Adrenal gland (tissue), 12 donors: ENCODE data around the gene LRRC8E. TPM values are rescaled to one million over a fixed set of nuclear protein-coding genes. Genes with fewer than 3 reads are reported as not detected.

ENCODE experiments used
- DNase-seq, 7 donors: peaks; one replicate each; pipeline ENCODE4 v3.0.0-alpha.2; 2019 to 2020
- H3K27ac ChIP-seq, 5 donors: fragments of 200-600 bp; sonication (generic) in 4 of 5; 1 replicate in 3 of 5; 2 replicates in 2 of 5; pipeline versions ENCODE4 v1.5.1 to v1.8.0; 2016 to 2020; ENCODE audit warnings: mild to moderate bottlenecking in 1 of 5
- H3K27me3 ChIP-seq: fragments of 200-600 bp; 2 replicates; pipeline ENCODE4 v1.8.0; 2021
- H3K36me3 ChIP-seq, 2 donors: fragments of 200-600 bp; replicated peaks in 1 of 2; 1 replicate in 1 of 2; 2 replicates in 1 of 2; pipeline versions ENCODE4 v1.5.1 to v1.8.0; 2018 to 2022
- H3K4me1 ChIP-seq, 2 donors: fragments of 200-600 bp; replicated peaks in 1 of 2; 1 replicate in 1 of 2; 2 replicates in 1 of 2; pipeline versions ENCODE4 v1.5.1 to v1.8.0; 2018 to 2021
- H3K4me3 ChIP-seq, 4 donors: fragments of 200-600 bp; sonication (generic) in 3 of 4; one replicate each; pipeline ENCODE4 v1.5.1; 2016 to 2018
- H3K9me3 ChIP-seq, 3 donors: fragments of 200-600 bp; sonication (generic) in 1 of 3; replicated peaks in 1 of 3; 1 replicate in 2 of 3; 2 replicates in 1 of 3; pipeline versions ENCODE4 v1.5.1 to v1.8.0; 2016 to 2021
- POLR2A ChIP-seq, 2 donors: fragments of 450-650 bp; IDR thresholded peaks; one replicate each; pipeline ENCODE4 v1.6.1; 2017; ENCODE audit warnings: antibody characterized with exemption in 2 of 2, mild to moderate bottlenecking in 2 of 2, moderate library complexity in 1 of 2
- WGBS, 4 donors: extraction: QIAGEN DNeasy Blood & Tissue Kit in 2 of 4; methylation state at CpG; one replicate each; pipeline versions ENCODE4 v1.1.5 to v1.1.7; 2013 to 2017; 5-methylcytosine and 5-hydroxymethylcytosine counted together
- intact Hi-C, 2 donors: fragments of 100-400 bp; cut with DNase I; formaldehyde crosslinking; loops; one replicate each; pipeline versions ENCODE4 v1.14.1 to v1.15.0; 2022 to 2023
- polyA plus RNA-seq, 3 donors: library from polyadenylated mRNA; stranded (reverse); fragments of 200-250 nt in 2 of 3; fragments of 350-450 nt in 1 of 3; fragmentation: Illumina TruSeq in 1 of 3; extraction: RNeasy Lipid Tissue Mini Kit (QIAGEN cat#74804) in 1 of 3; gene quantifications; one replicate each; pipeline ENCODE4 v1.2.3, GENCODE V29; 2013 to 2014
- total RNA-seq, 9 donors: library from RNA; depleted of rRNA in 4 of 9; stranded (reverse); fragments of >200 nt in 4 of 9; fragments of 120-200 nt in 1 of 9; fragmentation: NEBNext Ultra II Directional in 1 of 9; extraction: Animal tissue kit (Norgen Biotek cat#: 25700) in 1 of 9; gene quantifications; one replicate each; pipeline versions ENCODE4 v1.1.0 to v1.2.4, GENCODE V29; 2013 to 2023
- TF ChIP-seq, protein P1 (sequence below), 6 experiments: fragments of 450-650 bp in 4 of 6; fragments of 200-600 bp in 2 of 6; sonication (generic) in 1 of 6; IDR thresholded peaks; 1 replicate in 5 of 6; 2 replicates in 1 of 6; pipeline versions ENCODE4 v1.5.1 to v1.8.0; 2016 to 2021; ENCODE audit warnings: antibody characterized with exemption in 6 of 6, mild to moderate bottlenecking in 2 of 6, moderate library complexity in 1 of 6
- donor health status: healthy with polysubstance abuse.
- donor health status: Bipolar disorder and iron deficiency.
- donor health status: DM: yes; HTN: yes; CAD: no.
- donor health status: DM: no; HTN: no; CAD: no.
- donor health status: DM: no; HTN: no; CAD: no.
- donor health status: DM: yes; HTN: yes; CAD: no.

The LRRC8E gene
- total and polyA plus RNA-seq, 12 donors, result 0.67 to 22.9 (median 11.2) TPM

DNA sequence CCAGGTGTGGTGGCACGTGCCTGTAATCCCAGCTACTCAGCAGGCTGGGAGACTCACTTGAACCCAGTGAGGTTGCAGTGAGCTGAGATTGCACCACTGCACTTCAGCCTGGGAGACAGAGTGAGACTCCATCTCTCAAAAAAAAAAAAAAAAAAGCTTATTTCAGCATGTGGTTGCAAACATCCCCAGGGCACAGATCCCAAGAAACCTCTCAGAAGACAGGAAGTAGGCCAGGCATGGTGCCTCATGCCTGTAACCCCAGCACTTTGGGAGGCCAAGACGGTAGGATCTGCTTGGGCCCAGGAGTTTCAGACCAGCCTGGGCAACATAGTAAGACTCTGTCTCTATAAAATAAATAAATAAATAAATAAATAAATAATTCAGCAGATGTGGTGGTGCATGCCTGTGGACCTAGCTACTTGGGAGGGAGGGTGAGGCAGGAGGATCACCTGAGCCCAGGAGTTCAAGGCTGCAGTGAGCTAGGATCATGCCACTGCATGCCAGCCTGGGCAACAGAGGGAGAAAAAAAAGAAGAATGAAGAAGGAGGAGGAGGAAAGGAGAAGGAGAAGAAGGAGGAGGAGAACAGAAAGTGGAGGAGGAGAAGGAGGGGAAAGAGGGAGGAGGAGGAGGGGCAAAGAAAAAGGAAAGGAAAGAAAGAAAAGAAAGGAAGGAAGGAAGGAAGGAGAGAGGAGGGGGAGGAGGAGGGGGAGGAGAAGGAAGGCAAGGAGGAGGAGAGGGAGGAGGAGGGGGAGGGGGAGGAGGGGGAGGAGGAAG lies 4.3 kb upstream of the LRRC8E start:
- Histone ChIP-seq H3K36me3 (no peaks in the 10 kb centered on the region), H3K4me3 (no peak overlapping the region), H3K27ac (no peak overlapping the region), H3K27me3 (no peaks in the 10 kb centered on the region), H3K9me3 (no peaks in the 10 kb centered on the region), H3K4me1 (peaks cover 0 to 4% of the 10 kb centered on the region in 2 donors)
- TF ChIP-seq, protein P1, sequence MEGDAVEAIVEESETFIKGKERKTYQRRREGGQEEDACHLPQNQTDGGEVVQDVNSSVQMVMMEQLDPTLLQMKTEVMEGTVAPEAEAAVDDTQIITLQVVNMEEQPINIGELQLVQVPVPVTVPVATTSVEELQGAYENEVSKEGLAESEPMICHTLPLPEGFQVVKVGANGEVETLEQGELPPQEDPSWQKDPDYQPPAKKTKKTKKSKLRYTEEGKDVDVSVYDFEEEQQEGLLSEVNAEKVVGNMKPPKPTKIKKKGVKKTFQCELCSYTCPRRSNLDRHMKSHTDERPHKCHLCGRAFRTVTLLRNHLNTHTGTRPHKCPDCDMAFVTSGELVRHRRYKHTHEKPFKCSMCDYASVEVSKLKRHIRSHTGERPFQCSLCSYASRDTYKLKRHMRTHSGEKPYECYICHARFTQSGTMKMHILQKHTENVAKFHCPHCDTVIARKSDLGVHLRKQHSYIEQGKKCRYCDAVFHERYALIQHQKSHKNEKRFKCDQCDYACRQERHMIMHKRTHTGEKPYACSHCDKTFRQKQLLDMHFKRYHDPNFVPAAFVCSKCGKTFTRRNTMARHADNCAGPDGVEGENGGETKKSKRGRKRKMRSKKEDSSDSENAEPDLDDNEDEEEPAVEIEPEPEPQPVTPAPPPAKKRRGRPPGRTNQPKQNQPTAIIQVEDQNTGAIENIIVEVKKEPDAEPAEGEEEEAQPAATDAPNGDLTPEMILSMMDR (IDR thresholded peaks at IDR 0.05), result no peak
- no peak for TF ChIP-seq POLR2A (IDR thresholded peaks at IDR 0.05)
- no peak for DNase-seq
- intact Hi-C loops, result no loop called here
- WGBS, 4 donors, result 75 to 95% (median 83%) methylated on average over 2 of the region's 2 CpGs

DNA sequence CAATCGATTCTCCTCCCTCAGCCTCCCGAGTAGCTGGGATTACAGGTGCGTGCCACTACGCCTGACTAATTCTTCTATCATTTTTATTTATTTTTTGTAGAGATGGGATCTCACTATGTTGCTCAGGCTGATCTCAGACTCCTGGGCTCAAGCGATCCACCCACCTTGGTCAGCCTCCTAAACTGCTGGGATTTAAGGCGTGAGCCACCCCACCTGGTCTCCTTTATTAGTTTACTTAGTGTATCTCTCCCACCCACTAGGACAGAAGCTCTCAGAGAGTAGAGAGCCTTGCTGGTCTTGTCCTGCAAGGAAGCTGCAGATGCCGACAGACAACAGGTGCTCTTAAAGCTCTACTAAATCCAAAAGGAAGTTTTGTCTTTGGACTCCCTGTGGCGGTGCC lies 2.5 kb upstream of the LRRC8E start:
- DNase-seq, result no peak
- H3K4me1 ChIP-seq, result peaks cover 0 to 4% of the 10 kb centered on the region in 2 donors
- no peaks in the 10 kb centered on the region for H3K9me3 ChIP-seq
- 81 to 93% (median 90%) methylated on average over 8 of the region's 8 CpGs for WGBS, 4 donors
- H3K27me3 ChIP-seq, result no peaks in the 10 kb centered on the region
- TF ChIP-seq, protein P1 (IDR thresholded peaks at IDR 0.05), result no peak
- TF ChIP-seq POLR2A (IDR thresholded peaks at IDR 0.05), result no peak
- no peak overlapping the region for H3K27ac ChIP-seq
- no peaks in the 10 kb centered on the region for H3K36me3 ChIP-seq
- H3K4me3 ChIP-seq, result no peak overlapping the region
- intact Hi-C loops, result no loop called here

DNA sequence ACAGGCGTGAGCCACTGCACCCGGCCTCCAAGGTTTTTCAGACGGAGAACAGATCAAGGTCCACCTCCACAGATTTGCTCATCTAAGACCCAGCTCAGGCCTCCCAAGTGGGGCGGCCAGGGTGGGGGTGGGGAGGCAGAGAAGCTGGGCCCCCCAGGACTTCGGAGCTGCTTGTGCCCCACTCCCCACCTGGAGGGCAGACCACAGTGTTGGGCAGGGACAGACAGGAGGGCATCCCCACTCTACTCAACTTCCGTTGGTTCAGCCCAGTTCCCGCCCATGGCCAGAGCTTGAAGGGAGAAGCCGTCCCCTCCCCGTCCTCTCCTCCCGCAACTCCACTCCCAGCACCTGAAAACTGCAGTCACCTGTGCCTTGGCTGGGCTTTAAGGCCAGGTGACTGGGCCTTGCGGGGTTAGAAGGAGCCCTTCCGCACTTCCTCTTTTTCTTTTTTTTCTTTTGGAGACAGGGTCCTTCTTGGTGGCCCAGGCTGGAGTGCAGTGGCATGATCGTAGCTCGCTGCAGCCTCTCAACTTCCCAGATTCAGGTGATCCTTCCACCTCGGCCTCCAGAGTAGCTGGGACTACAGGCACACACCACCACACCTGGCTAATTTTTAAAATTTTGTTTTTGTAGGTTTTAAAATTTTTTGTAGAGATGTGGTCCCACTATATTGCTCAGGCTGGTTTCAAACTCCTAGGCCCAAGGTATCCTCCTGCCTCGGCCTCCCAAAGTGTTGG lies 734 bp upstream of the LRRC8E start:
- intact Hi-C loops, result no loop called here

DNA sequence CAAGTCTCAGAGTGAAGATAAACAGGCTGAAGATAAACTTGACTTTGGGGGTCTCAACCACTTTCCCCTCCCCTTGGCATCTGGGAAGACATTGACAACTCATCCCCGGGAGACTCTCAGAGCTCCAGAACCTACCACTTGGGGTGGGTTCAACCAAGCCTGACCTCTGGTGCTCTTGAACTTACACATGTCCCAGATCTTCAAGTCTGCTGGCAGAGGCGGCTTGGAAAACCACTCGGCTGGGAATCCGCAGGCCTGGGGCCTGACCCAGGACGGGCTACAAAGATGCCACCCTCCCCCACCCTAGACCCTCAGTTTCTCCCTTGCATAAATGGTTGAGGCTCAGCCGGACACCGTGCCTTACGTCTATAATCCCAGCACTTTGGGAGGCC lies 512 bp downstream of the LRRC8E start:
- 67 to 75% (median 70%) methylated on average over 7 to 8 of the region's 8 CpGs for WGBS, 4 donors
- peak overlapping the region in 2 of 5 donors; percentile 67 to 71 for H3K27ac ChIP-seq
- no peaks in the 10 kb centered on the region for H3K27me3 ChIP-seq
- peaks cover 4 to 8% of the 10 kb centered on the region in 2 donors for H3K4me1 ChIP-seq
- peak overlapping the region in 2 of 4 donors; percentile 33 to 74 for H3K4me3 ChIP-seq
- no peaks in the 10 kb centered on the region for H3K36me3 ChIP-seq
- intact Hi-C loops, result no loop called here
- DNase-seq, result no peak
- TF ChIP-seq, protein P1 (IDR thresholded peaks at IDR 0.05), result no peak
- no peak for TF ChIP-seq POLR2A (IDR thresholded peaks at IDR 0.05)
- H3K9me3 ChIP-seq, result no peaks in the 10 kb centered on the region

More for the DNA sequence above, 734 bp upstream of the LRRC8E start:
- no peaks in the 10 kb centered on the region for H3K27me3 ChIP-seq
- peaks cover 0 to 4% of the 10 kb centered on the region in 2 donors for H3K4me1 ChIP-seq
- DNase-seq, result no peak
- H3K27ac ChIP-seq, result no peak overlapping the region
- no peak overlapping the region for H3K4me3 ChIP-seq
- no peak for TF ChIP-seq POLR2A (IDR thresholded peaks at IDR 0.05)
- TF ChIP-seq, protein P1 (IDR thresholded peaks at IDR 0.05), result no peak
- no peaks in the 10 kb centered on the region for H3K9me3 ChIP-seq
- no peaks in the 10 kb centered on the region for H3K36me3 ChIP-seq
- WGBS, 4 donors, result 71 to 80% (median 78%) methylated on average over 15 to 16 of the region's 16 CpGs
